Large intestine (tissue), 3 donors: Measurements from ENCODE around the gene SYT8. TPM values are rescaled to one million over a fixed set of nuclear protein-coding genes. Genes with fewer than 3 reads are reported as not detected.
A peak's percentile ranks its signal among the peaks of the same experiment; 100 is the strongest.

Experiments used
- DNase-seq, 2 donors: peaks; one replicate each; pipeline versions ENCODE4 v3.0.0 to v3.0.0-alpha.2; 2013
- H3K27ac ChIP-seq: one replicate; pipeline ENCODE4 v1.5.1; 2013; ENCODE audit warnings: low read length
- H3K27me3 ChIP-seq: 2 replicates; pipeline ENCODE4 v1.6.1; 2013; ENCODE audit warnings: low read length; ENCODE audit not compliant: control insufficient read depth, insufficient read depth
- H3K36me3 ChIP-seq: 2 replicates; pipeline ENCODE4 v1.6.1; 2013; ENCODE audit warnings: low read length; ENCODE audit not compliant: control insufficient read depth, insufficient read depth
- H3K4me1 ChIP-seq: one replicate; pipeline ENCODE4 v1.6.1; 2013; ENCODE audit warnings: low read length; ENCODE audit not compliant: control insufficient read depth, insufficient read depth
- H3K4me3 ChIP-seq: one replicate; pipeline ENCODE4 v1.5.1; 2013; ENCODE audit warnings: low read length
- H3K9me3 ChIP-seq: one replicate; pipeline ENCODE4 v1.6.1; 2013; ENCODE audit warnings: mild to moderate bottlenecking, low read depth, low read length, moderate library complexity; ENCODE audit not compliant: control insufficient read depth
- WGBS: methylation state at CpG from one replicate; pipeline ENCODE4 v1.1.5; 2013; ENCODE audit warnings: low lambda C conversion rate; ENCODE audit not compliant: insufficient coverage; 5-methylcytosine and 5-hydroxymethylcytosine counted together
- polyA plus RNA-seq: library from polyadenylated mRNA; unstranded; fragments of 120-200 nt; gene quantifications from one replicate; pipeline ENCODE4 v1.2.1, GENCODE V29; 2013

Gene SYT8
- polyA plus RNA-seq, 1 donor: 2.7 TPM

GRCh38 chr11:1817511-1817910 lies 17.3 kb upstream of the SYT8 start:
- Histone ChIP-seq H3K36me3 (no peaks in the 10 kb centered on the region), H3K27ac (no peak overlapping the region), H3K4me1 (no peaks in the 10 kb centered on the region), H3K27me3 (no peaks in the 10 kb centered on the region), H3K4me3 (no peak overlapping the region), H3K9me3 (peaks cover 11% of the 10 kb centered on the region)
- no CpG with 5 or more reads among the region's 1 CpG for WGBS
- DNase-seq: no peak

- Histone ChIP-seq H3K9me3 (peaks cover 7% of the 10 kb centered on the region), H3K4me1 (no peaks in the 10 kb centered on the region), H3K27me3 (no peaks in the 10 kb centered on the region), H3K27ac (no peak overlapping the region), H3K36me3 (no peaks in the 10 kb centered on the region), H3K4me3 (no peak overlapping the region)
- no CpG with 5 or more reads among the region's 3 CpGs for WGBS
- no peak for DNase-seq
Observed at GRCh38 chr11:1819074-1819473, 15.7 kb upstream of the SYT8 start.

GRCh38 chr11:1820463-1821325 lies 14.1 kb upstream of the SYT8 start:
- Histone ChIP-seq H3K9me3 (peaks cover 7% of the 10 kb centered on the region), H3K4me1 (peaks cover 4% of the 10 kb centered on the region), H3K36me3 (no peaks in the 10 kb centered on the region), H3K4me3 (no peak overlapping the region), H3K27me3 (no peaks in the 10 kb centered on the region), H3K27ac (no peak overlapping the region)
- no CpG with 5 or more reads among the region's 14 CpGs for WGBS
- DNase-seq: no peak

- H3K4me3 ChIP-seq: no peak overlapping the region
- H3K27me3 ChIP-seq: no peaks in the 10 kb centered on the region
- no peaks in the 10 kb centered on the region for H3K36me3 ChIP-seq
- peaks cover 4% of the 10 kb centered on the region for H3K4me1 ChIP-seq
- no peak overlapping the region for H3K27ac ChIP-seq
- H3K9me3 ChIP-seq: peaks cover 7% of the 10 kb centered on the region
- DNase-seq: no peak
Observed at GRCh38 chr11:1821562-1821961, 13.2 kb upstream of the SYT8 start.

GRCh38 chr11:1822648-1823375 lies 12.0 kb upstream of the SYT8 start:
- H3K9me3 ChIP-seq: peaks cover 7% of the 10 kb centered on the region
- peaks cover 4% of the 10 kb centered on the region for H3K4me1 ChIP-seq
- H3K36me3 ChIP-seq: no peaks in the 10 kb centered on the region
- no peak for DNase-seq
- H3K4me3 ChIP-seq: no peak overlapping the region
- H3K27me3 ChIP-seq: no peaks in the 10 kb centered on the region
- H3K27ac ChIP-seq: no peak overlapping the region
- WGBS: no CpG with 5 or more reads among the region's 8 CpGs

GRCh38 chr11:1823376-1824220 lies 11.2 kb upstream of the SYT8 start:
- Histone ChIP-seq H3K4me3 (no peak overlapping the region), H3K9me3 (peaks cover 7% of the 10 kb centered on the region), H3K27ac (no peak overlapping the region), H3K36me3 (no peaks in the 10 kb centered on the region), H3K27me3 (no peaks in the 10 kb centered on the region), H3K4me1 (peaks cover 4% of the 10 kb centered on the region)
- no peak for DNase-seq
- no CpG with 5 or more reads among the region's 19 CpGs for WGBS

- no CpG with 5 or more reads among the region's 23 CpGs for WGBS
- Histone ChIP-seq H3K4me1 (peaks cover 5% of the 10 kb centered on the region), H3K27ac (no peak overlapping the region), H3K4me3 (no peak overlapping the region), H3K27me3 (no peaks in the 10 kb centered on the region), H3K9me3 (peaks cover 3% of the 10 kb centered on the region), H3K36me3 (no peaks in the 10 kb centered on the region)
- DNase-seq: no peak
Observed at GRCh38 chr11:1824221-1825038, 10.4 kb upstream of the SYT8 start.

GRCh38 chr11:1825039-1825740 lies 9.6 kb upstream of the SYT8 start:
- Histone ChIP-seq H3K4me1 (peaks cover 12% of the 10 kb centered on the region), H3K36me3 (no peaks in the 10 kb centered on the region), H3K27me3 (no peaks in the 10 kb centered on the region), H3K9me3 (peaks cover 3% of the 10 kb centered on the region), H3K27ac (no peak overlapping the region), H3K4me3 (no peak overlapping the region)
- no CpG with 5 or more reads among the region's 26 CpGs for WGBS
- DNase-seq: peak; percentile 47 to 49

GRCh38 chr11:1825785-1826451 lies 8.9 kb upstream of the SYT8 start:
- Histone ChIP-seq H3K9me3 (peaks cover 3% of the 10 kb centered on the region), H3K4me1 (peaks cover 19% of the 10 kb centered on the region), H3K27me3 (no peaks in the 10 kb centered on the region), H3K4me3 (no peak overlapping the region), H3K36me3 (no peaks in the 10 kb centered on the region), H3K27ac (no peak overlapping the region)
- DNase-seq: no peak
- WGBS: no CpG with 5 or more reads among the region's 33 CpGs
